Activated naive CD4-positive, alpha-beta T cell treated with anti-CD3 and anti-CD28 coated beads, Interleukin-2, amount 50 U/mL, for 24 hours (primary cell): Measurements from ENCODE around the gene ZCCHC9.
"Not testable (repeated sequence)": the region's sequence is repeated elsewhere in the genome, so short reads cannot be mapped to it uniquely, and the experiment has no call there.

ENCODE experiments used
- H3K27ac Mint-ChIP-seq: one replicate; pipeline ENCODE4 v1.8.0; 2021; ENCODE audit warnings: mild to moderate bottlenecking, mixed read lengths
- H3K27me3 Mint-ChIP-seq: one replicate; pipeline ENCODE4 v1.8.0; 2021; ENCODE audit warnings: mixed read lengths
- H3K36me3 Mint-ChIP-seq: one replicate; pipeline ENCODE4 v1.8.0; 2021; ENCODE audit warnings: mixed read lengths
- H3K4me1 Mint-ChIP-seq: one replicate; pipeline ENCODE4 v1.8.0; 2021; ENCODE audit warnings: mixed read lengths
- H3K4me3 Mint-ChIP-seq: one replicate; pipeline ENCODE4 v1.8.0; 2021; ENCODE audit warnings: mild to moderate bottlenecking, mixed read lengths
- H3K9me3 Mint-ChIP-seq: one replicate; pipeline ENCODE4 v1.8.0; 2021; ENCODE audit warnings: mixed read lengths

The ZCCHC9 gene

GRCh38 chr5:81301271-81302015 is at the start of gene ZCCHC9:
ZCCHC9 (plus strand) TSS chr5:81301587; CDS start chr5:81304758, 3,171 bp downstream.
- peak within 1 kb of the TSS; percentile 93 for H3K4me3 Mint-ChIP-seq
- no peaks in the 10 kb centered on the region for H3K27me3 Mint-ChIP-seq
- peaks cover 6% of the 10 kb centered on the region for H3K36me3 Mint-ChIP-seq
- peaks cover 67% of the 10 kb centered on the region for H3K4me1 Mint-ChIP-seq
- H3K9me3 Mint-ChIP-seq: no peaks in the 10 kb centered on the region
- peak within 1 kb of the TSS; percentile 94 for H3K27ac Mint-ChIP-seq

- Mint-ChIP-seq H3K27me3 (no peaks in the 10 kb centered on the region), H3K9me3 (no peaks in the 10 kb centered on the region), H3K4me3 (no peak overlapping the region), H3K4me1 (no peaks in the 10 kb centered on the region), H3K36me3 (peaks cover 7% of the 10 kb centered on the region), H3K27ac (no peak overlapping the region)
Observed at GRCh38 chr5:81251922-81252321, 49.5 kb upstream of the ZCCHC9 start.

GRCh38 chr5:81252904-81253303 is 48.5 kb upstream of the ZCCHC9 start:
- Mint-ChIP-seq H3K9me3 (no peaks in the 10 kb centered on the region), H3K36me3 (peaks cover 7% of the 10 kb centered on the region), H3K27me3 (no peaks in the 10 kb centered on the region), H3K4me1 (no peaks in the 10 kb centered on the region), H3K4me3 (no peak overlapping the region), H3K27ac (no peak overlapping the region)

- H3K27ac Mint-ChIP-seq: no peak overlapping the region
- H3K4me3 Mint-ChIP-seq: no peak overlapping the region
- no peaks in the 10 kb centered on the region for H3K9me3 Mint-ChIP-seq
- peaks cover 7% of the 10 kb centered on the region for H3K36me3 Mint-ChIP-seq
- no peaks in the 10 kb centered on the region for H3K4me1 Mint-ChIP-seq
- H3K27me3 Mint-ChIP-seq: no peaks in the 10 kb centered on the region
Observed at GRCh38 chr5:81253875-81254274, 47.5 kb upstream of the ZCCHC9 start.

GRCh38 chr5:81254886-81255559 is 46.4 kb upstream of the ZCCHC9 start:
- Mint-ChIP-seq H3K27me3 (no peaks in the 10 kb centered on the region), H3K4me1 (no peaks in the 10 kb centered on the region), H3K9me3 (peaks cover 2% of the 10 kb centered on the region), H3K27ac (no peak overlapping the region), H3K4me3 (no peak overlapping the region), H3K36me3 (peaks cover 10% of the 10 kb centered on the region)

GRCh38 chr5:81256766-81257165 is 44.6 kb upstream of the ZCCHC9 start:
- Mint-ChIP-seq H3K4me1 (no peaks in the 10 kb centered on the region), H3K4me3 (no peak overlapping the region), H3K9me3 (peaks cover 5% of the 10 kb centered on the region), H3K36me3 (peaks cover 26% of the 10 kb centered on the region), H3K27ac (no peak overlapping the region), H3K27me3 (no peaks in the 10 kb centered on the region)

- not testable (repeated sequence) for H3K4me3 Mint-ChIP-seq, H3K27ac Mint-ChIP-seq
- H3K36me3 Mint-ChIP-seq: peaks cover 32% of the 10 kb centered on the region
Observed at GRCh38 chr5:81262796-81263195, 38.6 kb upstream of the ZCCHC9 start.

GRCh38 chr5:81265101-81265500 is 36.3 kb upstream of the ZCCHC9 start:
- peaks cover 13% of the 10 kb centered on the region for H3K4me1 Mint-ChIP-seq
- H3K9me3 Mint-ChIP-seq: peaks cover 2% of the 10 kb centered on the region
- no peak overlapping the region for H3K27ac Mint-ChIP-seq
- peaks cover 25% of the 10 kb centered on the region for H3K36me3 Mint-ChIP-seq
- no peaks in the 10 kb centered on the region for H3K27me3 Mint-ChIP-seq
- H3K4me3 Mint-ChIP-seq: no peak overlapping the region

More at GRCh38 chr5:81262796-81263195, 38.6 kb upstream of the ZCCHC9 start:
- not testable (repeated sequence) for H3K4me1 Mint-ChIP-seq, H3K27me3 Mint-ChIP-seq, H3K9me3 Mint-ChIP-seq

GRCh38 chr5:81268521-81269196 is 32.7 kb upstream of the ZCCHC9 start:
- peaks cover 24% of the 10 kb centered on the region for H3K36me3 Mint-ChIP-seq
- H3K27ac Mint-ChIP-seq: no peak overlapping the region
- H3K4me3 Mint-ChIP-seq: no peak overlapping the region
- H3K9me3 Mint-ChIP-seq: peaks cover 15% of the 10 kb centered on the region
- peaks cover 32% of the 10 kb centered on the region for H3K4me1 Mint-ChIP-seq
- H3K27me3 Mint-ChIP-seq: no peaks in the 10 kb centered on the region

- Mint-ChIP-seq H3K36me3 (peaks cover 32% of the 10 kb centered on the region), H3K4me1 (peaks cover 38% of the 10 kb centered on the region), H3K4me3 (no peak overlapping the region), H3K27me3 (no peaks in the 10 kb centered on the region), H3K9me3 (peaks cover 28% of the 10 kb centered on the region), H3K27ac (no peak overlapping the region)
Observed at GRCh38 chr5:81269751-81270393, 31.5 kb upstream of the ZCCHC9 start.

GRCh38 chr5:81270394-81271027 is 30.9 kb upstream of the ZCCHC9 start:
- Mint-ChIP-seq H3K36me3 (peaks cover 37% of the 10 kb centered on the region), H3K27ac (peak overlapping the region; percentile 71), H3K9me3 (peaks cover 31% of the 10 kb centered on the region), H3K4me1 (peaks cover 39% of the 10 kb centered on the region)
- not testable (repeated sequence) for H3K27me3 Mint-ChIP-seq, H3K4me3 Mint-ChIP-seq

GRCh38 chr5:81283976-81284375 is 17.4 kb upstream of the ZCCHC9 start:
- H3K4me1 Mint-ChIP-seq: peaks cover 22% of the 10 kb centered on the region
- no peak overlapping the region for H3K27ac Mint-ChIP-seq
- H3K9me3 Mint-ChIP-seq: peaks cover 4% of the 10 kb centered on the region
- H3K36me3 Mint-ChIP-seq: peaks cover 24% of the 10 kb centered on the region
- H3K4me3 Mint-ChIP-seq: no peak overlapping the region
- no peaks in the 10 kb centered on the region for H3K27me3 Mint-ChIP-seq

GRCh38 chr5:81286059-81286617 is 15.2 kb upstream of the ZCCHC9 start:
- peaks cover 35% of the 10 kb centered on the region for H3K4me1 Mint-ChIP-seq
- no peak overlapping the region for H3K27ac Mint-ChIP-seq
- H3K36me3 Mint-ChIP-seq: peaks cover 21% of the 10 kb centered on the region
- no peak overlapping the region for H3K4me3 Mint-ChIP-seq
- H3K9me3 Mint-ChIP-seq: peaks cover under 1% of the 10 kb centered on the region
- H3K27me3 Mint-ChIP-seq: no peaks in the 10 kb centered on the region

GRCh38 chr5:81288021-81288433 is 13.4 kb upstream of the ZCCHC9 start:
- no peak overlapping the region for H3K27ac Mint-ChIP-seq
- H3K36me3 Mint-ChIP-seq: peaks cover 23% of the 10 kb centered on the region
- no peak overlapping the region for H3K4me3 Mint-ChIP-seq
- H3K4me1 Mint-ChIP-seq: peaks cover 51% of the 10 kb centered on the region
- H3K9me3 Mint-ChIP-seq: peaks cover 5% of the 10 kb centered on the region
- H3K27me3 Mint-ChIP-seq: no peaks in the 10 kb centered on the region

- Mint-ChIP-seq H3K36me3 (peaks cover 25% of the 10 kb centered on the region), H3K27me3 (no peaks in the 10 kb centered on the region), H3K4me1 (peaks cover 61% of the 10 kb centered on the region), H3K9me3 (peaks cover 5% of the 10 kb centered on the region), H3K27ac (no peak overlapping the region), H3K4me3 (no peak overlapping the region)
Observed at GRCh38 chr5:81290146-81290545, 11.2 kb upstream of the ZCCHC9 start.
